ENCODE data around the gene WAPL.

WAPL gene

GRCh38 chr10:86443936-86444335 lies 77.7 kb downstream of the WAPL start:
- H3K36me3 ChIP-seq (ENCODE audit: control insufficient read depth, insufficient read depth, low read length) = peaks cover 8% of the 10 kb centered on the region
- H4K5ac ChIP-seq (ENCODE audit: low read length) = no peak overlapping the region
- no peak overlapping the region for H3K9ac ChIP-seq (ENCODE audit: low read length)
- H3K56ac ChIP-seq (ENCODE audit: low read length) = no peak overlapping the region
- H3K27me3 ChIP-seq (ENCODE audit: insufficient read depth, low read length, poor library complexity) = no peaks in the 10 kb centered on the region
- no peak overlapping the region for H2BK120ac ChIP-seq (ENCODE audit: low read depth, low read length)
- H3K79me2 ChIP-seq (ENCODE audit: control insufficient read depth, insufficient read depth, low read length) = no peaks in the 10 kb centered on the region
- H4K8ac ChIP-seq (ENCODE audit: low read depth, low read length) = no peak overlapping the region
- no peak for DNase-seq
- H3K4me2 ChIP-seq (ENCODE audit: low read length) = no peak overlapping the region
- H2BK15ac ChIP-seq (replicated peaks; ENCODE audit: low read depth) = no peak overlapping the region
- no peak overlapping the region for H3K27ac ChIP-seq (ENCODE audit: low read depth, low read length)
- H3K4ac ChIP-seq (ENCODE audit: low read depth, low read length) = no peak overlapping the region
- H3K79me1 ChIP-seq (ENCODE audit: low read length) = peaks cover 2% of the 10 kb centered on the region
- no peak overlapping the region for H3K4me3 ChIP-seq (ENCODE audit: low read length)
- no peak overlapping the region for H2AK5ac ChIP-seq (ENCODE audit: low read length)
- H2BK5ac ChIP-seq (ENCODE audit: low read length) = no peak overlapping the region
- H3K18ac ChIP-seq (ENCODE audit: low read length) = no peak overlapping the region
- WGBS (ENCODE audit: extremely low coverage, insufficient coverage, low lambda C conversion rate) = no CpG with 5 or more reads among the region's 6 CpGs
- no peak overlapping the region for H3K23ac ChIP-seq (ENCODE audit: low read length)
- H3K4me1 ChIP-seq (ENCODE audit: control insufficient read depth, low read depth, low read length) = no peaks in the 10 kb centered on the region

GRCh38 chr10:86443069-86443468 lies 78.5 kb downstream of the WAPL start:
- Histone ChIP-seq H3K27me3 (ENCODE audit: insufficient read depth, low read length, poor library complexity) (no peaks in the 10 kb centered on the region), H3K4me3 (ENCODE audit: low read length) (no peak overlapping the region), H4K8ac (ENCODE audit: low read depth, low read length) (no peak overlapping the region), H3K4me2 (ENCODE audit: low read length) (no peak overlapping the region), H3K4ac (ENCODE audit: low read depth, low read length) (no peak overlapping the region), H3K79me2 (ENCODE audit: control insufficient read depth, insufficient read depth, low read length) (no peaks in the 10 kb centered on the region), H4K5ac (ENCODE audit: low read length) (no peak overlapping the region), H2BK120ac (ENCODE audit: low read depth, low read length) (no peak overlapping the region), H3K9ac (ENCODE audit: low read length) (no peak overlapping the region), H3K23ac (ENCODE audit: low read length) (no peak overlapping the region), H2BK5ac (ENCODE audit: low read length) (no peak overlapping the region), H3K56ac (ENCODE audit: low read length) (no peak overlapping the region), H3K79me1 (ENCODE audit: low read length) (peaks cover 2% of the 10 kb centered on the region), H2AK5ac (ENCODE audit: low read length) (no peak overlapping the region), H3K36me3 (ENCODE audit: control insufficient read depth, insufficient read depth, low read length) (peaks cover 8% of the 10 kb centered on the region), H3K27ac (ENCODE audit: low read depth, low read length) (no peak overlapping the region), H3K4me1 (ENCODE audit: control insufficient read depth, low read depth, low read length) (no peaks in the 10 kb centered on the region), H3K18ac (ENCODE audit: low read length) (no peak overlapping the region), H2BK15ac (replicated peaks; ENCODE audit: low read depth) (no peak overlapping the region)
- WGBS (ENCODE audit: extremely low coverage, insufficient coverage, low lambda C conversion rate) = no CpG with 5 or more reads among the region's 2 CpGs
- no peak for DNase-seq

- peak; percentile 44 for DNase-seq
- Histone ChIP-seq H2BK15ac (replicated peaks; ENCODE audit: low read depth) (no peak overlapping the region), H4K8ac (ENCODE audit: low read depth, low read length) (no peak overlapping the region), H2BK120ac (ENCODE audit: low read depth, low read length) (no peak overlapping the region), H3K27me3 (ENCODE audit: insufficient read depth, low read length, poor library complexity) (no peaks in the 10 kb centered on the region), H3K4me3 (ENCODE audit: low read length) (no peak overlapping the region), H2BK5ac (ENCODE audit: low read length) (no peak overlapping the region), H3K4me1 (ENCODE audit: control insufficient read depth, low read depth, low read length) (no peaks in the 10 kb centered on the region), H3K23ac (ENCODE audit: low read length) (no peak overlapping the region), H3K27ac (ENCODE audit: low read depth, low read length) (no peak overlapping the region), H3K9ac (ENCODE audit: low read length) (no peak overlapping the region), H4K5ac (ENCODE audit: low read length) (no peak overlapping the region), H2AK5ac (ENCODE audit: low read length) (no peak overlapping the region), H3K56ac (ENCODE audit: low read length) (no peak overlapping the region), H3K4ac (ENCODE audit: low read depth, low read length) (no peak overlapping the region), H3K79me2 (ENCODE audit: control insufficient read depth, insufficient read depth, low read length) (no peaks in the 10 kb centered on the region), H3K36me3 (ENCODE audit: control insufficient read depth, insufficient read depth, low read length) (peaks cover 10% of the 10 kb centered on the region), H3K4me2 (ENCODE audit: low read length) (no peak overlapping the region), H3K79me1 (ENCODE audit: low read length) (peaks cover 2% of the 10 kb centered on the region), H3K18ac (ENCODE audit: low read length) (no peak overlapping the region)
- no CpG with 5 or more reads among the region's 5 CpGs for WGBS (ENCODE audit: extremely low coverage, insufficient coverage, low lambda C conversion rate)
Observed at GRCh38 chr10:86440874-86441843, 80.4 kb downstream of the WAPL start.

GRCh38 chr10:86439544-86439943 lies 82.0 kb downstream of the WAPL start:
- H3K79me2 ChIP-seq (ENCODE audit: control insufficient read depth, insufficient read depth, low read length) = no peaks in the 10 kb centered on the region
- H3K23ac ChIP-seq (ENCODE audit: low read length) = no peak overlapping the region
- no peak overlapping the region for H3K4me2 ChIP-seq (ENCODE audit: low read length)
- no peak for DNase-seq
- no peak overlapping the region for H4K8ac ChIP-seq (ENCODE audit: low read depth, low read length)
- no CpG with 5 or more reads among the region's 1 CpG for WGBS (ENCODE audit: extremely low coverage, insufficient coverage, low lambda C conversion rate)
- H3K9ac ChIP-seq (ENCODE audit: low read length) = no peak overlapping the region
- no peak overlapping the region for H2BK15ac ChIP-seq (replicated peaks; ENCODE audit: low read depth)
- H3K27ac ChIP-seq (ENCODE audit: low read depth, low read length) = no peak overlapping the region
- no peak overlapping the region for H2BK5ac ChIP-seq (ENCODE audit: low read length)
- no peak overlapping the region for H3K18ac ChIP-seq (ENCODE audit: low read length)
- H2AK5ac ChIP-seq (ENCODE audit: low read length) = no peak overlapping the region
- H3K4ac ChIP-seq (ENCODE audit: low read depth, low read length) = no peak overlapping the region
- H3K36me3 ChIP-seq (ENCODE audit: control insufficient read depth, insufficient read depth, low read length) = peaks cover 10% of the 10 kb centered on the region
- no peak overlapping the region for H2BK120ac ChIP-seq (ENCODE audit: low read depth, low read length)
- no peak overlapping the region for H4K5ac ChIP-seq (ENCODE audit: low read length)
- no peaks in the 10 kb centered on the region for H3K27me3 ChIP-seq (ENCODE audit: insufficient read depth, low read length, poor library complexity)
- no peak overlapping the region for H3K56ac ChIP-seq (ENCODE audit: low read length)
- H3K79me1 ChIP-seq (ENCODE audit: low read length) = peaks cover 2% of the 10 kb centered on the region
- no peaks in the 10 kb centered on the region for H3K4me1 ChIP-seq (ENCODE audit: control insufficient read depth, low read depth, low read length)
- H3K4me3 ChIP-seq (ENCODE audit: low read length) = no peak overlapping the region

- H3K79me1 ChIP-seq (ENCODE audit: low read length) = peaks cover 2% of the 10 kb centered on the region
- H2AK5ac ChIP-seq (ENCODE audit: low read length) = no peak overlapping the region
- H4K5ac ChIP-seq (ENCODE audit: low read length) = no peak overlapping the region
- no peak overlapping the region for H2BK5ac ChIP-seq (ENCODE audit: low read length)
- H3K4ac ChIP-seq (ENCODE audit: low read depth, low read length) = no peak overlapping the region
- no peak overlapping the region for H4K8ac ChIP-seq (ENCODE audit: low read depth, low read length)
- no peak overlapping the region for H3K4me2 ChIP-seq (ENCODE audit: low read length)
- H3K23ac ChIP-seq (ENCODE audit: low read length) = no peak overlapping the region
- no peak overlapping the region for H2BK120ac ChIP-seq (ENCODE audit: low read depth, low read length)
- no CpG with 5 or more reads among the region's 8 CpGs for WGBS (ENCODE audit: extremely low coverage, insufficient coverage, low lambda C conversion rate)
- H3K56ac ChIP-seq (ENCODE audit: low read length) = no peak overlapping the region
- H3K9ac ChIP-seq (ENCODE audit: low read length) = no peak overlapping the region
- H3K36me3 ChIP-seq (ENCODE audit: control insufficient read depth, insufficient read depth, low read length) = peaks cover 10% of the 10 kb centered on the region
- no peaks in the 10 kb centered on the region for H3K79me2 ChIP-seq (ENCODE audit: control insufficient read depth, insufficient read depth, low read length)
- H3K18ac ChIP-seq (ENCODE audit: low read length) = no peak overlapping the region
- no peak overlapping the region for H3K4me3 ChIP-seq (ENCODE audit: low read length)
- H2BK15ac ChIP-seq (replicated peaks; ENCODE audit: low read depth) = no peak overlapping the region
- no peaks in the 10 kb centered on the region for H3K27me3 ChIP-seq (ENCODE audit: insufficient read depth, low read length, poor library complexity)
- no peak for DNase-seq
- no peaks in the 10 kb centered on the region for H3K4me1 ChIP-seq (ENCODE audit: control insufficient read depth, low read depth, low read length)
- H3K27ac ChIP-seq (ENCODE audit: low read depth, low read length) = no peak overlapping the region
Observed at GRCh38 chr10:86438091-86438749, 83.4 kb downstream of the WAPL start.

All from mesendoderm (in vitro differentiated cells).